Measurements from ENCODE around the gene PAGE4.

Gene PAGE4

GRCh38 chrX:49876750-49877149 is 47.6 kb downstream of the PAGE4 start:
- peak in 1 of 14 donors; percentile 53 for DNase-seq

DNA sequence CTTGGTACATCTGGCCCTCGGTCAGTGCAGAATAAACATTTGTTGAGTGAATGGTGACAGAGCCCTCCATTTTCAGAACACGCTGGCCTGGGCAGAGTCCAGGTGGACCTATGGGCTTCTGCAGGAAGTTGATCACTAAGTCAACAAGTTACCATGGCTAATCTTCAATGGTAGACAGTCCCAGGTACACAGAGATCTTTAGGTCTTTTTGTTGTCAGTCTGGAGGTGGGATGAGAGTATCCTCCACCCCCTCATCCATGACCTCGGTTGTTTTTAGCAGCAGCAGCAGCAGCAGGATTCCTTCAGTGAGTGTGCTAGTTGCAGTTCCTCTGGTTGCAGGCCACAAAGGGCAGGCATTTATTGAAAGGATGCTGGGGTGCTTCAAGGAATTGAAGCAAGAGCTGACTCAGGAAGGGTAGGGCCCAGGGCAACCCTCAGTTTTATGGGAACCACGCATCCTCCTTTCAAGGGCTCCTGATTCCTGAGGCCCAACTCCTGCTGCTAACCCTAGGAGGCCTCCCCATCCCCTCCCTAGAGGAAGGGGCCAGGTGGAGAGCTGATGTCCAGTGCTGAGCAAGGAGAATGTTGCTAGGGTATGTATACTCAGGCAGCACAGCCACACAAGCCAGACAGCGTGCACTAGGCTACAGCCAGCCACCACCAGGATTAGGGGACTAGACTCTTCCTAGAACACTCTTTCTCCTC is 48.4 kb downstream of the PAGE4 start:
- DNase-seq: no peak

DNA sequence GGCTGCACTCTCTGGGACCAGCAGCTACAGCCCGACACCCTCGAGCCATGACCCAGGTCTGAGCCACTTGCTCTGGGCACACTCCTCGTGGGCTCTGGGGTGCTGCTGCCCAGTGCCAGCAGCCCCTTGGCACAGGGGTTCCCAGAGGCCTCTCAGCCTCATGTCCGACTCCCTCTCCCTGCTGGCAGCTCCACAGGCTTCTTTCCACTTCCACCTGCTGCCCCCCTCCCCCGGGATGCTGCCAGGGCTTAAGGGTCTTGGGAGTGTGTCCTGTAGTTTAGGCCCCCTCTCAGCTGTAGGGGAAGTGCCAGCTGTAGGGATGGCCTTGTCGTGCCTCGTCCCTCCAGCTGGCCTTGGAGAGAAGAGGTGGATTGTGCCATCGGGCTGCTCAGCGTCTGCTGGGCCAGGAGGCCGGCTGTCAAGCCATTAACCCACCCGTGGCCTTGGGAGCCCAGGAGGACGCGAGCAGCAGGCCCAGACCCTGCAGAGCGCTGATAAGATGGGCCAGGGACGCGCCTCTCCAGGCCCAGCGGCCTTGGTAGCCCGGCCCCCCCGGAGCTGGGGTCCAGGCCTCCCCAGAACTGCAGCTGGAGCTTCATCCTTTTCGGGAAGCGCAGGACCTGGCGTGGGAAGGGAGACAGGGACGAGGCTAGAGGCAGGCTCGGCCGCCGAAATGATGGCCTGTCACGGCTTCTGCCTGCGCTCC is 49.2 kb downstream of the PAGE4 start:
- peak in 4 of 14 donors; percentile 23 to 47 (median 32) for DNase-seq

GRCh38 chrX:49878834-49879655 is 49.9 kb downstream of the PAGE4 start, which contains the start of gene USP27X:
Gene USP27X (plus strand): TSS chrX:49879484. CDS start chrX:49880308, 824 bp downstream.
- peak; percentile 3 to 86 (median 64) for DNase-seq

GRCh38 chrX:49879656-49880277 is 50.7 kb downstream of the PAGE4 start:
- peak in 2 of 14 donors; percentile 7 to 25 for DNase-seq

DNA sequence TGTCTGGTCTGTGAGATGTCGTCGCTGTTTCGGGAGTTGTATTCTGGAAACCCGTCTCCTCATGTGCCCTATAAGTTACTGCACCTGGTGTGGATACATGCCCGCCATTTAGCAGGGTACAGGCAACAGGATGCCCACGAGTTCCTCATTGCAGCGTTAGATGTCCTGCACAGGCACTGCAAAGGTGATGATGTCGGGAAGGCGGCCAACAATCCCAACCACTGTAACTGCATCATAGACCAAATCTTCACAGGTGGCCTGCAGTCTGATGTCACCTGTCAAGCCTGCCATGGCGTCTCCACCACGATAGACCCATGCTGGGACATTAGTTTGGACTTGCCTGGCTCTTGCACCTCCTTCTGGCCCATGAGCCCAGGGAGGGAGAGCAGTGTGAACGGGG is 51.6 kb downstream of the PAGE4 start:
- peak in 1 of 14 donors; percentile 10 for DNase-seq
